Measurements from ENCODE around the gene SLC2A11.

GRCh38 chr22:23859201-23859600 lies 1.5 kb downstream of the SLC2A11 start:
- TF ChIP-seq CTCF (IDR thresholded peaks at IDR 0.05; ENCODE audit: poor library complexity, severe bottlenecking), result no peak
- TF ChIP-seq TAF1 (IDR thresholded peaks at IDR 0.05; ENCODE audit: low read depth), result no peak
- no peak for TF ChIP-seq REST (IDR thresholded peaks at IDR 0.05; ENCODE audit: borderline replicate concordance)
- TF ChIP-seq RAD21 (conservative IDR thresholded peaks at IDR 0.05), result no peak
